HG02798 (cell line): ENCODE results near the gene ZNF619.

Experiments
- ATAC-seq: cut with Tn5 transposase; IDR thresholded peaks from one replicate; pipeline ENCODE4 v1.9.1; 2021; ENCODE audit warnings: mild to moderate bottlenecking; ENCODE audit not compliant: unreplicated experiment, poor library complexity

The ZNF619 gene

GRCh38 chr3:40464339-40465110 is 12.4 kb upstream of the ZNF619 start:
- ATAC-seq, result no peak

- ATAC-seq, result no peak
Measured at GRCh38 chr3:40465111-40465407, 11.9 kb upstream of the ZNF619 start.

- no peak for ATAC-seq
Measured at GRCh38 chr3:40465456-40465855, 11.5 kb upstream of the ZNF619 start.

- no peak for ATAC-seq
Measured at GRCh38 chr3:40468018-40468417, 8.9 kb upstream of the ZNF619 start.

GRCh38 chr3:40470701-40471100 is 6.2 kb upstream of the ZNF619 start:
- no peak for ATAC-seq

GRCh38 chr3:40477666-40478065 is 744 bp downstream of the ZNF619 start:
- ATAC-seq, result no peak

- ATAC-seq, result no peak
Measured at GRCh38 chr3:40487172-40487571, 10.2 kb downstream of the ZNF619 start.

GRCh38 chr3:40490916-40491315 is 14.0 kb downstream of the ZNF619 start:
- ATAC-seq, result no peak

- ATAC-seq, result no peak
Measured at GRCh38 chr3:40494698-40495097, 17.8 kb downstream of the ZNF619 start.

GRCh38 chr3:40497288-40497687 is 20.4 kb downstream of the ZNF619 start:
- no peak for ATAC-seq

GRCh38 chr3:40499952-40500351 is 23.0 kb downstream of the ZNF619 start:
- no peak for ATAC-seq

- ATAC-seq, result no peak
Measured at GRCh38 chr3:40502034-40502433, 25.1 kb downstream of the ZNF619 start.

GRCh38 chr3:40504636-40505430 is 27.9 kb downstream of the ZNF619 start:
- no peak for ATAC-seq

GRCh38 chr3:40505599-40506462 is 28.9 kb downstream of the ZNF619 start, which contains the start of gene ZNF620:
Gene ZNF620, plus strand, starts transcription at chr3:40506039. Its CDS starts 314 bp downstream, at chr3:40506353.
- peak; percentile 81 for ATAC-seq

- ATAC-seq, result no peak
Measured at GRCh38 chr3:40511031-40511718, 34.3 kb downstream of the ZNF619 start.

GRCh38 chr3:40516201-40516600 is 39.3 kb downstream of the ZNF619 start:
- no peak for ATAC-seq

- no peak for ATAC-seq
Measured at GRCh38 chr3:40518067-40518466, 41.1 kb downstream of the ZNF619 start.

GRCh38 chr3:40518848-40519247 is 41.9 kb downstream of the ZNF619 start:
- ATAC-seq, result no peak

- no peak for ATAC-seq
Measured at GRCh38 chr3:40521254-40521653, 44.3 kb downstream of the ZNF619 start.

GRCh38 chr3:40523781-40524180 is 46.9 kb downstream of the ZNF619 start:
- no peak for ATAC-seq
